Endodermal cell (in vitro differentiated cells): Measurements from ENCODE around the gene SPNS2. TPM values are rescaled to one million over a fixed set of nuclear protein-coding genes. Genes with fewer than 3 reads are reported as not detected.

Experiments used
- DNase-seq: peaks from one replicate; pipeline ENCODE4 v3.0.0-alpha.2; 2017
- H3K27ac ChIP-seq: 2 replicates; pipeline ENCODE4 v1.5.1; 2013; ENCODE audit warnings: mild to moderate bottlenecking, low read depth, low read length, moderate library complexity
- H3K27me3 ChIP-seq: 2 replicates; pipeline ENCODE4 v1.6.1; 2013; ENCODE audit warnings: mild to moderate bottlenecking, low read length, moderate library complexity; ENCODE audit not compliant: insufficient read depth, control insufficient read depth, poor library complexity, severe bottlenecking
- H3K36me3 ChIP-seq: 2 replicates; pipeline ENCODE4 v1.7.0; 2013; ENCODE audit warnings: mild to moderate bottlenecking, low read length, moderate library complexity; ENCODE audit not compliant: control insufficient read depth, insufficient read depth
- H3K4me1 ChIP-seq: one replicate; pipeline ENCODE4 v1.7.0; 2013; ENCODE audit warnings: low read length; ENCODE audit not compliant: control insufficient read depth, insufficient read depth
- H3K4me3 ChIP-seq: 2 replicates; pipeline ENCODE4 v1.5.1; 2013; ENCODE audit warnings: mild to moderate bottlenecking, low read length, moderate library complexity
- H3K9ac ChIP-seq: 2 replicates; pipeline ENCODE4 v1.6.1; 2013; ENCODE audit warnings: mild to moderate bottlenecking, low read length, moderate library complexity; ENCODE audit not compliant: poor library complexity, severe bottlenecking; ENCODE audit errors: extremely low read depth
- H3K9me3 ChIP-seq: 2 replicates; pipeline ENCODE4 v1.6.1; 2013; ENCODE audit warnings: mild to moderate bottlenecking, low read length, moderate library complexity; ENCODE audit not compliant: control insufficient read depth
- H3K27ac Mint-ChIP-seq: 2 replicates; pipeline ENCODE4 v1.8.0; 2020; ENCODE audit warnings: mixed read lengths
- H3K27me3 Mint-ChIP-seq: 2 replicates; pipeline ENCODE4 v1.8.0; 2021; ENCODE audit warnings: mild to moderate bottlenecking, mixed read lengths; ENCODE audit not compliant: insufficient read depth
- H3K36me3 Mint-ChIP-seq: 2 replicates; pipeline ENCODE4 v1.8.0; 2020; ENCODE audit warnings: low read depth, mixed read lengths
- H3K4me1 Mint-ChIP-seq: 2 replicates; pipeline ENCODE4 v1.8.0; 2020; ENCODE audit warnings: mixed read lengths
- H3K4me3 Mint-ChIP-seq: 2 replicates; pipeline ENCODE4 v1.8.0; 2020; ENCODE audit warnings: mild to moderate bottlenecking, moderate library complexity, mixed read lengths
- H3K9me3 Mint-ChIP-seq: 2 replicates; pipeline ENCODE4 v1.8.0; 2020; ENCODE audit warnings: mild to moderate bottlenecking, mixed read lengths
- WGBS, 2 experiments: methylation state at CpG; one replicate each; pipeline versions ENCODE4 v1.1.5 to v1.1.7; 2013; ENCODE audit warnings: missing lambda C conversion rate in 2 of 2, mixed read lengths in 1 of 2; ENCODE audit not compliant: insufficient coverage in 1 of 2, insufficient read length in 1 of 2; 5-methylcytosine and 5-hydroxymethylcytosine counted together
- total RNA-seq, 2 donors: library from RNA; stranded (reverse); fragmentation: NEBNext Ultra II Directional in 1 of 2; extraction: Animal tissue kit (Norgen Biotek cat#: 25700) in 1 of 2; gene quantifications; 2 replicates in 1 of 2; 3 replicates in 1 of 2; pipeline ENCODE4 v1.2.1, GENCODE V29; 2021
- TF ChIP-seq, protein P1 (sequence below): fragments of 200-600 bp; sonication (generic); conservative IDR thresholded peaks from 2 replicates; pipeline ENCODE4 v1.5.0; 2021; ENCODE audit warnings: antibody characterized with exemption, mild to moderate bottlenecking

The SPNS2 gene
- total RNA-seq, 2 donors from 2014 or later: 0.09 TPM; not detected in 1

DNA sequence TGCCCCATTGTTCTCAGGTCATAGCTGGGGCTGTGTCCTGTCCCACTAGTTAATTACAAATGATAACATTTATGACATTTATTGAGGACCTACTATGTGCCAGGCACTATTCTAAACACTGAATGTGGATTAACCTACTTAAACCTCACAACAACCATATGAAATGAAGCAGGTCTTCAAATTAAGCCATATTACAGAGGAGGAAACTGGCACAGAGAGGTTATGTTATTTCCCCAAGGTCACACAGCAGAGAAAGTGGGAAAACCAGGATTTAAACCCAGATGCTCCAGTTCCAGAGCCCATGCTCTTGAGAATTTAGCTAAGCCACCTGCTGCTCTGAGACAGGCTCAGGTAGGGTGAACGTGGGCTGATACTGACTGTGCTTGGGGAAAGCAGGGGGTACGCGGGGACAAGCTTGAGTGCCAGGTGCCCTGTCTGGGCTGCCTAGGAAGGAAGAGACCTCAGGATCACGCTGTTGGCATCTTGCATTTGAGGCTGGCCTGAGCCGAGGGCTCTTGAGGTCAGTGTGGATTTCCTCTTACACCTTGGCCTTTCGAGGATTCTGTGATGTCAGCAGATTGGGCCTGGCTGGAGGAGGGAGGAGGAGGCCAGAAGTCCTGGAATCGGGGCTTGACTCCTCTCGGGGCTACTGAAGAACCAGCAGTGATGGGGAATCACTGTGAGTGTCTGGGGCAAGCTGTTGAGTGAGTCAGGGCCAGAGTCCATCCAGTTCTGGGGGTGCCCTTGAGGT lies 8.9 kb downstream of the SPNS2 start:
- Histone ChIP-seq H3K36me3 (no peaks in the 10 kb centered on the region), H3K4me1 (no peaks in the 10 kb centered on the region), H3K4me3 (no peak overlapping the region), H3K27me3 (no peaks in the 10 kb centered on the region), H3K27ac (no peak overlapping the region), H3K9ac (no peak overlapping the region), H3K9me3 (no peaks in the 10 kb centered on the region)
- H3K4me3 Mint-ChIP-seq: no peak overlapping the region
- WGBS, 2 experiments: 95 to 96% methylated on average over 6 to 8 of the region's 8 CpGs
- no peaks in the 10 kb centered on the region for H3K9me3 Mint-ChIP-seq
- no peak for DNase-seq
- no peak overlapping the region for H3K27ac Mint-ChIP-seq
- TF ChIP-seq, protein P1, sequence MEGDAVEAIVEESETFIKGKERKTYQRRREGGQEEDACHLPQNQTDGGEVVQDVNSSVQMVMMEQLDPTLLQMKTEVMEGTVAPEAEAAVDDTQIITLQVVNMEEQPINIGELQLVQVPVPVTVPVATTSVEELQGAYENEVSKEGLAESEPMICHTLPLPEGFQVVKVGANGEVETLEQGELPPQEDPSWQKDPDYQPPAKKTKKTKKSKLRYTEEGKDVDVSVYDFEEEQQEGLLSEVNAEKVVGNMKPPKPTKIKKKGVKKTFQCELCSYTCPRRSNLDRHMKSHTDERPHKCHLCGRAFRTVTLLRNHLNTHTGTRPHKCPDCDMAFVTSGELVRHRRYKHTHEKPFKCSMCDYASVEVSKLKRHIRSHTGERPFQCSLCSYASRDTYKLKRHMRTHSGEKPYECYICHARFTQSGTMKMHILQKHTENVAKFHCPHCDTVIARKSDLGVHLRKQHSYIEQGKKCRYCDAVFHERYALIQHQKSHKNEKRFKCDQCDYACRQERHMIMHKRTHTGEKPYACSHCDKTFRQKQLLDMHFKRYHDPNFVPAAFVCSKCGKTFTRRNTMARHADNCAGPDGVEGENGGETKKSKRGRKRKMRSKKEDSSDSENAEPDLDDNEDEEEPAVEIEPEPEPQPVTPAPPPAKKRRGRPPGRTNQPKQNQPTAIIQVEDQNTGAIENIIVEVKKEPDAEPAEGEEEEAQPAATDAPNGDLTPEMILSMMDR: no peak
- no peaks in the 10 kb centered on the region for H3K36me3 Mint-ChIP-seq
- H3K4me1 Mint-ChIP-seq: peaks cover 6% of the 10 kb centered on the region
- H3K27me3 Mint-ChIP-seq: peaks cover 17% of the 10 kb centered on the region

DNA sequence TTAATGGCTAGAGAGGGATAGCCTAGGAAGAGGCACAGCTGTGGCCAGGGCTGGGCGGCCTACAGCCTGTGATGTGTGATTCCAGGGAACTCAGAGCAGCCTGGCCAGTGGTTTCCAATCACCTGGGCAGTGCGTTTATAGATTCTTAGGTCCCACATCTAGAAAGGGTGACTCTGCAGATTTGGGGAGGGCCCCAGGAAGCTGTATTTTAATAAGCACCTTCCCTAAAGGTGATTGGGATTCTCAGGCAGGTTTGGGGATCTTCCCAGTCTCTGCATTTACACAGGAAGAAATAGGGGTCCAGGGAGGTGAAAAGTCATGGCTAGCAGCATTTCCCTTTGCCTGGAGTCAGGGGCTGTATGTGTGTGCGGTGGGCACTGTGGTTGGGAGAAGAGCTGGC lies 9.5 kb downstream of the SPNS2 start:
- no peak for DNase-seq
- no peaks in the 10 kb centered on the region for H3K36me3 Mint-ChIP-seq
- Histone ChIP-seq H3K27ac (no peak overlapping the region), H3K4me3 (no peak overlapping the region), H3K27me3 (no peaks in the 10 kb centered on the region), H3K9me3 (no peaks in the 10 kb centered on the region), H3K36me3 (no peaks in the 10 kb centered on the region), H3K9ac (no peak overlapping the region), H3K4me1 (no peaks in the 10 kb centered on the region)
- no peak overlapping the region for H3K27ac Mint-ChIP-seq
- TF ChIP-seq, protein P1: no peak
- peaks cover 2% of the 10 kb centered on the region for H3K4me1 Mint-ChIP-seq
- no peaks in the 10 kb centered on the region for H3K9me3 Mint-ChIP-seq
- no peak overlapping the region for H3K4me3 Mint-ChIP-seq
- peaks cover 12% of the 10 kb centered on the region for H3K27me3 Mint-ChIP-seq
- WGBS, 2 experiments: 95 to 100% methylated on average over 2 to 3 of the region's 3 CpGs

DNA sequence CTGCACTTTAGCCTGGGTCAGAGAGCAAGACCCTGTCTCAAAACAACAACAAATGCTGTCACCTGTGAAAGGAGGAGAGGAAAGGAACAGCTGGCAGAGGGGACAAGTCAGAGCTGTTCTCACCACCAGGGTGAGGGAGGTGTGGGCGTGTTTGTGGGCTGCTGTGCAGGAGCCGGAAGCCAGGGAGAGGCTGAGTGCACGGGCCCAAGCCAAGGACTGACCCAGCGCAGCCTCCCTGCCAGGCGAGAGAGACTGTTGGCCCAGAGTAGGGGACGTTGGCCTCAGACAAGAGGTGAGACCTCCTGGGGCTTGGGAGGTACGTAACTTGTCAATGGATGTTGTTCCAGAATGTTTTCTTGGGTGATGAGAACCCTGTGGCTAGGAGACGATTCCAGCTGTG lies 10.7 kb downstream of the SPNS2 start:
- no peaks in the 10 kb centered on the region for H3K9me3 Mint-ChIP-seq
- no peaks in the 10 kb centered on the region for H3K36me3 Mint-ChIP-seq
- H3K9ac ChIP-seq: no peak overlapping the region
- H3K4me3 Mint-ChIP-seq: no peak overlapping the region
- peaks cover 9% of the 10 kb centered on the region for H3K27me3 Mint-ChIP-seq
- WGBS, 2 experiments: 90% methylated on average over 8 of the region's 8 CpGs
- H3K4me3 ChIP-seq: no peak overlapping the region
- H3K4me1 ChIP-seq: no peaks in the 10 kb centered on the region
- H3K27ac Mint-ChIP-seq: no peak overlapping the region
- no peak overlapping the region for H3K27ac ChIP-seq
- TF ChIP-seq, protein P1: peak; percentile 14
- H3K9me3 ChIP-seq: no peaks in the 10 kb centered on the region
- DNase-seq: no peak
- no peaks in the 10 kb centered on the region for H3K36me3 ChIP-seq
- H3K4me1 Mint-ChIP-seq: peaks cover 2% of the 10 kb centered on the region
- H3K27me3 ChIP-seq: no peaks in the 10 kb centered on the region
